Measurements from ENCODE around the gene ELAC2.

ELAC2 gene

GRCh38 chr17:12995896-12996295 lies 21.9 kb downstream of the ELAC2 start:
- no peaks in the 10 kb centered on the region for H3K4me1 ChIP-seq (ENCODE audit: control insufficient read depth, insufficient read depth, low read depth, low read length)
- no peak for DNase-seq
- H3K4ac ChIP-seq (ENCODE audit: low read depth in 1 of 2, low read length in 2 of 2): no peak overlapping the region
- no peak overlapping the region for H2AK5ac ChIP-seq (ENCODE audit: low read length, severe bottlenecking)
- no peak overlapping the region for H2BK12ac ChIP-seq (ENCODE audit: low read length in 2 of 2)
- H2BK15ac ChIP-seq (ENCODE audit: low read depth, poor library complexity, severe bottlenecking): no peak overlapping the region
- no peak overlapping the region for H3K4me3 ChIP-seq (ENCODE audit: insufficient read depth in 1 of 2, low read depth in 1 of 2, low read length in 2 of 2)
- H3K27me3 ChIP-seq (ENCODE audit: control insufficient read depth in 1 of 2, insufficient read depth in 1 of 2, low read length in 2 of 2): no peaks in the 10 kb centered on the region
- H3K79me1 ChIP-seq (replicated peaks; ENCODE audit: low read length, poor library complexity, severe bottlenecking): peaks cover 26% of the 10 kb centered on the region
- no peak overlapping the region for H2BK120ac ChIP-seq (ENCODE audit: low read depth, low read length)
- no peak overlapping the region for H3K23ac ChIP-seq (ENCODE audit: low read length in 2 of 2)
- no peak overlapping the region for H3K9ac ChIP-seq (ENCODE audit: low read length)
- no peak overlapping the region for H3K4me2 ChIP-seq (ENCODE audit: low read length, poor library complexity, severe bottlenecking)
- no peak overlapping the region for H3K27ac ChIP-seq (ENCODE audit: low read length, poor library complexity, severe bottlenecking)
- H3K14ac ChIP-seq (ENCODE audit: low read length in 2 of 2): no peak overlapping the region
- H2AFZ ChIP-seq (ENCODE audit: low read depth, low read length): no peak overlapping the region
- no peak overlapping the region for H4K91ac ChIP-seq (ENCODE audit: low read length)
- H2BK5ac ChIP-seq (ENCODE audit: low read depth, low read length, poor library complexity, severe bottlenecking): no peak overlapping the region
- H3K18ac ChIP-seq (ENCODE audit: low read depth in 1 of 2, low read length in 2 of 2): no peak overlapping the region
- H3K36me3 ChIP-seq (ENCODE audit: control insufficient read depth in 1 of 2, insufficient read depth in 2 of 2, low read depth in 1 of 2, low read length in 2 of 2): peaks cover 93 to 98% of the 10 kb centered on the region in 2 experiments
- no peaks in the 10 kb centered on the region for H3K9me3 ChIP-seq (ENCODE audit: control insufficient read depth, low read length)
- WGBS: 96% methylated on average over 19 of the region's 19 CpGs
- H4K8ac ChIP-seq (ENCODE audit: low read length): no peak overlapping the region

- H3K9me3 ChIP-seq (ENCODE audit: control insufficient read depth, low read length): no peaks in the 10 kb centered on the region
- H2AFZ ChIP-seq (ENCODE audit: low read depth, low read length): no peak overlapping the region
- no peaks in the 10 kb centered on the region for H3K27me3 ChIP-seq (ENCODE audit: control insufficient read depth in 1 of 2, insufficient read depth in 1 of 2, low read length in 2 of 2)
- no peak overlapping the region for H3K4ac ChIP-seq (ENCODE audit: low read depth in 1 of 2, low read length in 2 of 2)
- peaks cover 91 to 98% of the 10 kb centered on the region in 2 experiments for H3K36me3 ChIP-seq (ENCODE audit: control insufficient read depth in 1 of 2, insufficient read depth in 2 of 2, low read depth in 1 of 2, low read length in 2 of 2)
- no peak overlapping the region for H4K91ac ChIP-seq (ENCODE audit: low read length)
- H2BK12ac ChIP-seq (ENCODE audit: low read length in 2 of 2): no peak overlapping the region
- no peaks in the 10 kb centered on the region for H3K4me1 ChIP-seq (ENCODE audit: control insufficient read depth, insufficient read depth, low read depth, low read length)
- peaks cover 20% of the 10 kb centered on the region for H3K79me1 ChIP-seq (replicated peaks; ENCODE audit: low read length, poor library complexity, severe bottlenecking)
- H2BK5ac ChIP-seq (ENCODE audit: low read depth, low read length, poor library complexity, severe bottlenecking): no peak overlapping the region
- H4K8ac ChIP-seq (ENCODE audit: low read length): no peak overlapping the region
- H3K14ac ChIP-seq (ENCODE audit: low read length in 2 of 2): no peak overlapping the region
- H2AK5ac ChIP-seq (ENCODE audit: low read length, severe bottlenecking): no peak overlapping the region
- 97% methylated on average over 10 of the region's 11 CpGs for WGBS
- H3K27ac ChIP-seq (ENCODE audit: low read length, poor library complexity, severe bottlenecking): no peak overlapping the region
- no peak overlapping the region for H3K4me3 ChIP-seq (ENCODE audit: insufficient read depth in 1 of 2, low read depth in 1 of 2, low read length in 2 of 2)
- no peak overlapping the region for H2BK15ac ChIP-seq (ENCODE audit: low read depth, poor library complexity, severe bottlenecking)
- H3K18ac ChIP-seq (ENCODE audit: low read depth in 1 of 2, low read length in 2 of 2): no peak overlapping the region
- no peak overlapping the region for H2BK120ac ChIP-seq (ENCODE audit: low read depth, low read length)
- no peak overlapping the region for H3K23ac ChIP-seq (ENCODE audit: low read length in 2 of 2)
- no peak overlapping the region for H3K9ac ChIP-seq (ENCODE audit: low read length)
- H3K4me2 ChIP-seq (ENCODE audit: low read length, poor library complexity, severe bottlenecking): no peak overlapping the region
- no peak for DNase-seq
Measured at GRCh38 chr17:12995106-12995895, 22.5 kb downstream of the ELAC2 start.

- Histone ChIP-seq H2BK120ac (ENCODE audit: low read depth, low read length) (no peak overlapping the region), H3K4me3 (ENCODE audit: insufficient read depth in 1 of 2, low read depth in 1 of 2, low read length in 2 of 2) (no peak overlapping the region), H3K14ac (ENCODE audit: low read length in 2 of 2) (no peak overlapping the region), H3K36me3 (ENCODE audit: control insufficient read depth in 1 of 2, insufficient read depth in 2 of 2, low read depth in 1 of 2, low read length in 2 of 2) (peaks cover 91 to 98% of the 10 kb centered on the region in 2 experiments), H3K23ac (ENCODE audit: low read length in 2 of 2) (no peak overlapping the region), H2AK5ac (ENCODE audit: low read length, severe bottlenecking) (no peak overlapping the region), H2BK5ac (ENCODE audit: low read depth, low read length, poor library complexity, severe bottlenecking) (no peak overlapping the region), H3K9ac (ENCODE audit: low read length) (no peak overlapping the region), H2BK15ac (ENCODE audit: low read depth, poor library complexity, severe bottlenecking) (no peak overlapping the region), H3K4ac (ENCODE audit: low read depth in 1 of 2, low read length in 2 of 2) (no peak overlapping the region), H3K4me1 (ENCODE audit: control insufficient read depth, insufficient read depth, low read depth, low read length) (no peaks in the 10 kb centered on the region), H3K27me3 (ENCODE audit: control insufficient read depth in 1 of 2, insufficient read depth in 1 of 2, low read length in 2 of 2) (no peaks in the 10 kb centered on the region), H2BK12ac (ENCODE audit: low read length in 2 of 2) (no peak overlapping the region), H3K79me1 (replicated peaks; ENCODE audit: low read length, poor library complexity, severe bottlenecking) (peaks cover 16% of the 10 kb centered on the region), H4K91ac (ENCODE audit: low read length) (peak overlapping the region; percentile 15), H3K4me2 (ENCODE audit: low read length, poor library complexity, severe bottlenecking) (no peak overlapping the region), H3K9me3 (ENCODE audit: control insufficient read depth, low read length) (no peaks in the 10 kb centered on the region), H2AFZ (ENCODE audit: low read depth, low read length) (no peak overlapping the region), H4K8ac (ENCODE audit: low read length) (no peak overlapping the region), H3K18ac (ENCODE audit: low read depth in 1 of 2, low read length in 2 of 2) (no peak overlapping the region), H3K27ac (ENCODE audit: low read length, poor library complexity, severe bottlenecking) (no peak overlapping the region)
- 95% methylated on average over 19 of the region's 19 CpGs for WGBS
- no peak for DNase-seq
Measured at GRCh38 chr17:12994341-12995074, 23.3 kb downstream of the ELAC2 start.

- no peak overlapping the region for H3K4ac ChIP-seq (ENCODE audit: low read depth in 1 of 2, low read length in 2 of 2)
- H3K14ac ChIP-seq (ENCODE audit: low read length in 2 of 2): no peak overlapping the region
- H3K4me1 ChIP-seq (ENCODE audit: control insufficient read depth, insufficient read depth, low read depth, low read length): no peaks in the 10 kb centered on the region
- H4K8ac ChIP-seq (ENCODE audit: low read length): no peak overlapping the region
- H2BK5ac ChIP-seq (ENCODE audit: low read depth, low read length, poor library complexity, severe bottlenecking): no peak overlapping the region
- H3K27me3 ChIP-seq (ENCODE audit: control insufficient read depth in 1 of 2, insufficient read depth in 1 of 2, low read length in 2 of 2): no peaks in the 10 kb centered on the region
- no peak overlapping the region for H2BK12ac ChIP-seq (ENCODE audit: low read length in 2 of 2)
- no peak overlapping the region for H3K23ac ChIP-seq (ENCODE audit: low read length in 2 of 2)
- H3K36me3 ChIP-seq (ENCODE audit: control insufficient read depth in 1 of 2, insufficient read depth in 2 of 2, low read depth in 1 of 2, low read length in 2 of 2): peaks cover 82 to 89% of the 10 kb centered on the region in 2 experiments
- no peak overlapping the region for H3K4me3 ChIP-seq (ENCODE audit: insufficient read depth in 1 of 2, low read depth in 1 of 2, low read length in 2 of 2)
- no peak overlapping the region for H2AFZ ChIP-seq (ENCODE audit: low read depth, low read length)
- no peak overlapping the region for H3K4me2 ChIP-seq (ENCODE audit: low read length, poor library complexity, severe bottlenecking)
- H4K91ac ChIP-seq (ENCODE audit: low read length): no peak overlapping the region
- DNase-seq: no peak
- no peak overlapping the region for H2BK120ac ChIP-seq (ENCODE audit: low read depth, low read length)
- no peak overlapping the region for H2BK15ac ChIP-seq (ENCODE audit: low read depth, poor library complexity, severe bottlenecking)
- H3K27ac ChIP-seq (ENCODE audit: low read length, poor library complexity, severe bottlenecking): no peak overlapping the region
- peaks cover 14% of the 10 kb centered on the region for H3K79me1 ChIP-seq (replicated peaks; ENCODE audit: low read length, poor library complexity, severe bottlenecking)
- H3K9me3 ChIP-seq (ENCODE audit: control insufficient read depth, low read length): no peaks in the 10 kb centered on the region
- 94% methylated on average over 14 of the region's 14 CpGs for WGBS
- H2AK5ac ChIP-seq (ENCODE audit: low read length, severe bottlenecking): no peak overlapping the region
- H3K18ac ChIP-seq (ENCODE audit: low read depth in 1 of 2, low read length in 2 of 2): no peak overlapping the region
- H3K9ac ChIP-seq (ENCODE audit: low read length): no peak overlapping the region
Measured at GRCh38 chr17:12993631-12994030, 24.2 kb downstream of the ELAC2 start.
